ENCODE data around the gene GBP3. TPM values are rescaled to one million over a fixed set of nuclear protein-coding genes. Genes with fewer than 3 reads are reported as not detected.
"Not testable (repeated sequence)": the region's sequence is repeated elsewhere in the genome, so short reads cannot be mapped to it uniquely, and the experiment has no call there.

The GBP3 gene
- polyA plus RNA-seq, 2 of the 4 experiments (the other 2 are of a cell fraction), result 0.98 to 1.9 TPM

GRCh38 chr1:89005286-89006151, 17.1 kb downstream of the GBP3 start (continued):
- no peak for TF ChIP-seq TFCP2L1 (CRISPR knock-in tag; IDR thresholded peaks at IDR 0.05)
- no peak for TF ChIP-seq FOXS1 (CRISPR knock-in tag; IDR thresholded peaks at IDR 0.05)

- H3K4me3 ChIP-seq; FAIRE-seq; POLR2A ChIA-PET; H3K27ac ChIP-seq; DNase-seq (ENCODE audit: low read depth in 1 of 2, low spot score in 1 of 2); H3K4me1 ChIP-seq; H3K4me2 ChIP-seq; H3K9me3 ChIP-seq; ATAC-seq: not testable (repeated sequence)
- CTCF ChIA-PET, result interaction anchor here (1.0 kb wide), 1 partner anchor 29 kb away, joined by 3 read pairs; no protein-coding TSS in a partner anchor
Measured at GRCh38 chr1:89002176-89002575, 20.5 kb downstream of the GBP3 start.

GRCh38 chr1:89001510-89001909, 21.2 kb downstream of the GBP3 start:
- Histone ChIP-seq H3K4me2 (no peak overlapping the region), H3K4me1 (no peaks in the 10 kb centered on the region), H3K4me3 (no peak overlapping the region), H3K9me3 (no peaks in the 10 kb centered on the region), H3K27ac (no peak overlapping the region)
- no peak for TF ChIP-seq KDM5A (IDR thresholded peaks at IDR 0.05)
- no peak for TF ChIP-seq SREBF2 (IDR thresholded peaks at IDR 0.05)
- no peak for FAIRE-seq
- ATAC-seq, result no peak
- DNase-seq (ENCODE audit: low read depth in 1 of 2, low spot score in 1 of 2), result no peak
- ChIA-PET POLR2A (no interaction called here), CTCF (interaction anchor here (1.0 kb wide), 1 partner anchor 28 kb away, joined by 3 read pairs; no protein-coding TSS in a partner anchor)

- WGBS (ENCODE audit: missing lambda C conversion rate), result 3% methylated on average over 2 of the region's 2 CpGs
- no peaks in the 10 kb centered on the region for H3K9me3 ChIP-seq
- TF ChIP-seq CTCF (IDR thresholded peaks at IDR 0.05) (peak; percentile 62), FOSB (CRISPR knock-in tag; IDR thresholded peaks at IDR 0.05) (no peak), RAD21 (conservative IDR thresholded peaks at IDR 0.05 in 1 of 2, IDR thresholded peaks at IDR 0.05 in 1 of 2) (peak; percentile 69 to 75), SMC3 (IDR thresholded peaks at IDR 0.05) (peak; percentile 58)
- H3K4me1 ChIP-seq, result no peaks in the 10 kb centered on the region
- CTCF ChIA-PET, result interaction anchor here (0.7 to 2.0 kb wide), 9 partner anchors 9 to 444 kb away, joined by 3 to 13 read pairs (median 4); no protein-coding TSS in a partner anchor
- no peak overlapping the region for H3K27ac ChIP-seq
- POLR2A ChIA-PET, result no interaction called here
- DNase-seq (ENCODE audit: low read depth in 1 of 2, low spot score in 1 of 2), result peak; percentile 21 to 52
- no peak for FAIRE-seq
- no peak overlapping the region for H3K4me2 ChIP-seq
- no peak overlapping the region for H3K4me3 ChIP-seq
- peak; percentile 83 to 91 for ATAC-seq
Measured at GRCh38 chr1:88998716-88999115, 23.9 kb downstream of the GBP3 start.

GRCh38 chr1:88990426-88990825, 32.2 kb downstream of the GBP3 start:
- no peak overlapping the region for H3K27ac ChIP-seq
- no peak for FAIRE-seq
- 100% methylated on average over 1 of the region's 1 CpG for WGBS (ENCODE audit: missing lambda C conversion rate)
- CTCF ChIA-PET, result interaction anchor here (1.7 to 1.9 kb wide), 2 partner anchors 17 to 466 kb away, joined by 5 read pairs; no protein-coding TSS in a partner anchor
- H3K9me3 ChIP-seq, result no peaks in the 10 kb centered on the region
- TF ChIP-seq POLR2A (IDR thresholded peaks at IDR 0.05; ENCODE audit: low read length), result no peak
- H3K4me1 ChIP-seq, result peaks cover 12% of the 10 kb centered on the region; the same call in 2 of the 3 replicates
- H3K4me2 ChIP-seq, result no peak overlapping the region
- H3K4me3 ChIP-seq, result no peak overlapping the region
- no peak for ATAC-seq
- DNase-seq (ENCODE audit: low read depth in 1 of 2, low spot score in 1 of 2), result no peak
- POLR2A ChIA-PET, result no interaction called here

GRCh38 chr1:88985692-88986091, 37.0 kb downstream of the GBP3 start:
- TF ChIP-seq PHF8 (IDR thresholded peaks at IDR 0.05; ENCODE audit: borderline replicate concordance, low read depth) (no peak), NPAS2 (CRISPR knock-in tag; IDR thresholded peaks at IDR 0.05; ENCODE audit: borderline replicate concordance) (no peak), TFCP2L1 (CRISPR knock-in tag; IDR thresholded peaks at IDR 0.05) (no peak), ZC3H11A (IDR thresholded peaks at IDR 0.05) (no peak), RNF2 (IDR thresholded peaks at IDR 0.05; ENCODE audit: borderline replicate concordance, low read depth) (no peak), FOXS1 (CRISPR knock-in tag; IDR thresholded peaks at IDR 0.05) (no peak), RFX5 (IDR thresholded peaks at IDR 0.05) (no peak), CHD2 (IDR thresholded peaks at IDR 0.05; ENCODE audit: low read length, partially characterized antibody) (no peak), HOXA7 (CRISPR knock-in tag; IDR thresholded peaks at IDR 0.05) (no peak), RCOR1 (IDR thresholded peaks at IDR 0.05; ENCODE audit: low read depth, low read length) (no peak), CBX2 (IDR thresholded peaks at IDR 0.05; ENCODE audit: borderline replicate concordance, low read depth) (no peak), ELK1 (IDR thresholded peaks at IDR 0.05; ENCODE audit: low read depth, low read length) (no peak), BHLHE40 (IDR thresholded peaks at IDR 0.05; ENCODE audit: low read depth, low read length) (no peak)
- Histone ChIP-seq H3K4me1 (peaks cover 19% of the 10 kb centered on the region), H3K27ac (no peak overlapping the region), H3K4me2 (peak overlapping the region; percentile 65; the same call in 1 of the 3 replicates), H3K4me3 (no peak overlapping the region), H3K9me3 (no peaks in the 10 kb centered on the region)
- POLR2A ChIA-PET, result no interaction called here
- 96% methylated on average over 4 of the region's 4 CpGs for WGBS (ENCODE audit: missing lambda C conversion rate)
- FAIRE-seq (no peak), DNase-seq (ENCODE audit: low read depth in 1 of 2, low spot score in 1 of 2) (no peak), ATAC-seq (no peak)
- CTCF ChIA-PET, result interaction anchor here (2.0 to 3.3 kb wide), 3 partner anchors 12 to 14 kb away, joined by 6 to 18 read pairs (median 6); no protein-coding TSS in a partner anchor
